HEK293 (cell line): ENCODE measurements around the gene RAB7B.
"Not testable (repeated sequence)": the region's sequence is repeated elsewhere in the genome, so short reads cannot be mapped to it uniquely, and the experiment has no call there.

Source experiments
- CTCF ChIA-PET: fragments of 350-600 bp; formaldehyde crosslinking; extraction: SDS; loops from one replicate; lab custom pipeline; 2021; ENCODE audit warnings: antibody characterized with exemption; lab: Yijun Ruan, JAX
- POLR2A ChIA-PET: fragments of 300-600 bp; formaldehyde crosslinking; extraction: SDS; loops from one replicate; lab custom pipeline; 2020; ENCODE audit warnings: antibody characterized with exemption, inconsistent platforms; lab: Yijun Ruan, JAX
- H3K27ac ChIP-seq: fragments of 200-500 bp; sonication (Bioruptor generic); 2 replicates; pipeline ENCODE4 v1.5.1; 2014; ENCODE audit warnings: low read depth, low read length, control low read depth, inconsistent platforms; ENCODE audit errors: extremely low read depth
- H3K36me3 ChIP-seq, 2 experiments: fragments of 200-500 bp in 1 of 2; sonication (Bioruptor generic) in 1 of 2; 1 replicate in 1 of 2; 2 replicates in 1 of 2; pipeline ENCODE4 v1.5.1; 2014 to 2017; ENCODE audit warnings: inconsistent platforms in 2 of 2, low read length in 2 of 2; ENCODE audit not compliant: control insufficient read depth in 2 of 2, insufficient read depth in 1 of 2
- H3K4me1 ChIP-seq: fragments of 200-500 bp; sonication (Bioruptor generic); 2 replicates; pipeline ENCODE4 v1.5.1; 2014; ENCODE audit warnings: mild to moderate bottlenecking, low read length, inconsistent platforms; ENCODE audit not compliant: control insufficient read depth, insufficient read depth
- H3K4me3 ChIP-seq: 2 replicates; pipeline ENCODE4 v1.5.1; 2011; ENCODE audit warnings: low read depth, mild to moderate bottlenecking, control low read depth, low read length, moderate library complexity
- H3K9me3 ChIP-seq: fragments of 200-500 bp; sonication (Bioruptor generic); 2 replicates; pipeline ENCODE4 v1.5.1; 2014; ENCODE audit warnings: low read depth, low read length, inconsistent platforms; ENCODE audit not compliant: control insufficient read depth, insufficient read depth
- EGR2 ChIP-seq: fragments of 450-650 bp; formaldehyde crosslinking; IDR thresholded peaks from 2 replicates; pipeline ENCODE4 v1.5.1; 2016; ENCODE audit warnings: low read depth, missing biosample characterization, missing genetic modification characterization
- OSR2 ChIP-seq: fragments of 450-650 bp; formaldehyde crosslinking; IDR thresholded peaks from 2 replicates; pipeline ENCODE4 v1.5.1; 2016; ENCODE audit warnings: missing biosample characterization, missing genetic modification characterization
- PRDM1 ChIP-seq: fragments of 450-650 bp; formaldehyde crosslinking; IDR thresholded peaks from 2 replicates; pipeline ENCODE4; 2016; ENCODE audit warnings: missing biosample characterization, missing genetic modification characterization
- ZEB2 ChIP-seq: fragments of 450-650 bp; formaldehyde crosslinking; IDR thresholded peaks from 2 replicates; pipeline ENCODE4 v1.5.1; 2016; ENCODE audit warnings: missing biosample characterization, missing genetic modification characterization
- ZFHX2 ChIP-seq: fragments of 450-650 bp; formaldehyde crosslinking; conservative IDR thresholded peaks from 2 replicates; pipeline ENCODE4 v1.5.1; 2016; ENCODE audit warnings: missing biosample characterization, missing genetic modification characterization
- ZNF114 ChIP-seq: fragments of 450-650 bp; formaldehyde crosslinking; IDR thresholded peaks from 2 replicates; pipeline ENCODE4 v1.5.0; 2017; ENCODE audit warnings: missing biosample characterization, missing genetic modification characterization
- ZNF335 ChIP-seq: fragments of 450-650 bp; formaldehyde crosslinking; conservative IDR thresholded peaks from 2 replicates; pipeline ENCODE4 v1.5.1; 2016; ENCODE audit warnings: missing biosample characterization, missing genetic modification characterization
- ZNF600 ChIP-seq: fragments of 450-650 bp; formaldehyde crosslinking; IDR thresholded peaks from 2 replicates; pipeline ENCODE4 v1.5.1; 2016; ENCODE audit warnings: missing biosample characterization, missing genetic modification characterization
- TF ChIP-seq, protein P1 (sequence below): fragments of 450-650 bp; formaldehyde crosslinking; IDR thresholded peaks from 2 replicates; pipeline ENCODE4 v1.5.1; 2016; ENCODE audit warnings: missing biosample characterization, missing genetic modification characterization
- TF ChIP-seq, protein P2 (sequence below): fragments of 450-650 bp; formaldehyde crosslinking; IDR thresholded peaks from 2 replicates; pipeline ENCODE4 v1.5.1; 2017; ENCODE audit warnings: missing biosample characterization, missing genetic modification characterization
- TF ChIP-seq, protein P3 (sequence below): fragments of 450-650 bp; formaldehyde crosslinking; IDR thresholded peaks from 2 replicates; pipeline ENCODE4 v1.5.1; 2016; ENCODE audit warnings: missing biosample characterization, missing genetic modification characterization
- TF ChIP-seq, protein P4 (sequence below): fragments of 450-650 bp; formaldehyde crosslinking; optimal IDR thresholded peaks from 2 replicates; pipeline ENCODE3; 2016; ENCODE audit warnings: missing biosample characterization, mild to moderate bottlenecking, missing genetic modification characterization
- TF ChIP-seq, protein P5 (sequence below): fragments of 450-650 bp; formaldehyde crosslinking; IDR thresholded peaks from 2 replicates; pipeline ENCODE4 v1.5.1; 2016; ENCODE audit warnings: missing biosample characterization, missing genetic modification characterization

Gene RAB7B, protein sequence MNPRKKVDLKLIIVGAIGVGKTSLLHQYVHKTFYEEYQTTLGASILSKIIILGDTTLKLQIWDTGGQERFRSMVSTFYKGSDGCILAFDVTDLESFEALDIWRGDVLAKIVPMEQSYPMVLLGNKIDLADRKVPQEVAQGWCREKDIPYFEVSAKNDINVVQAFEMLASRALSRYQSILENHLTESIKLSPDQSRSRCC

DNA sequence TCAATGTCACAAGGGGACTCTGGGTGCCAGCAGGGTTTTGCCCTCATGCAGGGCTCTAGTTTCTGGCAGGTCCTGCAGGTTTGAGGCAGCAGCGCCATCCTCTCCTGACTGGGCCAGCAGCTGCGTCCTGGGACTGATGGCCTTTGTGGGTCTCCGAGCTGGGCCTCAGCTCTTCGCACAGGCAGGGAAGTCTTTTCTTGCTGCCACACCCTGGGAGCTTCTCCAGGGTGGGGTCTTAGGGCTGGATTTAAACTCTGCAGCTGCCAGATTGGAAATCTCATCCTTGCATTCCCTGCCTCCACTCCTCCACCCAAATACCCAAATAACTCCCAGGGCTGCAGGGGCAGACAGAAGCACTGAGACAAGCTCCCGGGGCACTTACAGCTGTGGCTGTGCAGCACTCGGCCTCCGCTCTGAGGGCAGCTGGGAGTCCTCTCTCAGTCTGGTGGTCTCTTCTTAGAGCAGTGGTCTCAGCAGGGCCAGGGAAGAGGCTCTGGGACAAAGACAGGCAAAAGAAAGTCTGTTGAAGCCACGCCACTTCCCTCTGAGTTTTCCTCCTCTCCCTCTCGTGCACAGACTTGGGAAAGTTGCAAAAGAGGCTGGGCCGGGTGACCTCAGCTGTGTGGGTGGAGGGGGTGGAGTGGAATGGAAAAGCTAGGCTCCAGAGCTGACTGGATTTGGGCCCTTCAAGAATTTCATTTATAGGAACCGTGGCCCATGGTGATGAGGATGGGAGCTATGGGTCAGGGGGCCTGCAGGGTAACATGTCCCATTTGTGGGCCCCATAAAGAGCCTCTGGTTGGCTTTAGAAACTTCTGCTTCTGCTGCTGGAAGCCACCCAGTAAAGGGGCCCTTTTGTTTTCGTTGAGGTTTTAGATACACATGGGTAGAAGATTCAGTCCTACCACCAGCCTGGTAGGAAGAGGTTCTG lies at the start of gene RAB7B:
Gene RAB7B, minus strand, starts transcription at position 525 of the 931 bp plus-strand sequence. CDS start 9,260 bp downstream, outside the sequence.
- POLR2A ChIA-PET, result no interaction called here
- no peaks in the 10 kb centered on the region for H3K36me3 ChIP-seq
- CTCF ChIA-PET, result interaction anchor here (0.7 to 1.3 kb wide), 4 partner anchors 18 to 104 kb away, joined by 3 to 6 read pairs (median 3); no protein-coding TSS in a partner anchor
- H3K4me3 ChIP-seq, result no peak within 1 kb of the TSS
- TF ChIP-seq ZNF335 (tag by site-specific recombination) (peak; percentile 46; the same call in 1 of the 2 replicates), ZNF600 (tag by site-specific recombination) (peak; percentile 24; the same call in 1 of the 2 replicates), PRDM1 (tag by site-specific recombination) (peak; percentile 78), ZFHX2 (tag by site-specific recombination) (peak; percentile 68), EGR2 (tag by site-specific recombination) (peak; percentile 62), ZNF114 (no peak), OSR2 (0 out of 2 replicates have a peak, but pooled peaks have one; percentile 4), ZEB2 (tag by site-specific recombination) (no peak)
- TF ChIP-seq, protein P1, sequence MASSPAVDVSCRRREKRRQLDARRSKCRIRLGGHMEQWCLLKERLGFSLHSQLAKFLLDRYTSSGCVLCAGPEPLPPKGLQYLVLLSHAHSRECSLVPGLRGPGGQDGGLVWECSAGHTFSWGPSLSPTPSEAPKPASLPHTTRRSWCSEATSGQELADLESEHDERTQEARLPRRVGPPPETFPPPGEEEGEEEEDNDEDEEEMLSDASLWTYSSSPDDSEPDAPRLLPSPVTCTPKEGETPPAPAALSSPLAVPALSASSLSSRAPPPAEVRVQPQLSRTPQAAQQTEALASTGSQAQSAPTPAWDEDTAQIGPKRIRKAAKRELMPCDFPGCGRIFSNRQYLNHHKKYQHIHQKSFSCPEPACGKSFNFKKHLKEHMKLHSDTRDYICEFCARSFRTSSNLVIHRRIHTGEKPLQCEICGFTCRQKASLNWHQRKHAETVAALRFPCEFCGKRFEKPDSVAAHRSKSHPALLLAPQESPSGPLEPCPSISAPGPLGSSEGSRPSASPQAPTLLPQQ (tag by site-specific recombination), result peak; percentile 73
- TF ChIP-seq, protein P2, sequence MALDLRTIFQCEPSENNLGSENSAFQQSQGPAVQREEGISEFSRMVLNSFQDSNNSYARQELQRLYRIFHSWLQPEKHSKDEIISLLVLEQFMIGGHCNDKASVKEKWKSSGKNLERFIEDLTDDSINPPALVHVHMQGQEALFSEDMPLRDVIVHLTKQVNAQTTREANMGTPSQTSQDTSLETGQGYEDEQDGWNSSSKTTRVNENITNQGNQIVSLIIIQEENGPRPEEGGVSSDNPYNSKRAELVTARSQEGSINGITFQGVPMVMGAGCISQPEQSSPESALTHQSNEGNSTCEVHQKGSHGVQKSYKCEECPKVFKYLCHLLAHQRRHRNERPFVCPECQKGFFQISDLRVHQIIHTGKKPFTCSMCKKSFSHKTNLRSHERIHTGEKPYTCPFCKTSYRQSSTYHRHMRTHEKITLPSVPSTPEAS (tag by site-specific recombination), result no peak
- TF ChIP-seq, protein P3, sequence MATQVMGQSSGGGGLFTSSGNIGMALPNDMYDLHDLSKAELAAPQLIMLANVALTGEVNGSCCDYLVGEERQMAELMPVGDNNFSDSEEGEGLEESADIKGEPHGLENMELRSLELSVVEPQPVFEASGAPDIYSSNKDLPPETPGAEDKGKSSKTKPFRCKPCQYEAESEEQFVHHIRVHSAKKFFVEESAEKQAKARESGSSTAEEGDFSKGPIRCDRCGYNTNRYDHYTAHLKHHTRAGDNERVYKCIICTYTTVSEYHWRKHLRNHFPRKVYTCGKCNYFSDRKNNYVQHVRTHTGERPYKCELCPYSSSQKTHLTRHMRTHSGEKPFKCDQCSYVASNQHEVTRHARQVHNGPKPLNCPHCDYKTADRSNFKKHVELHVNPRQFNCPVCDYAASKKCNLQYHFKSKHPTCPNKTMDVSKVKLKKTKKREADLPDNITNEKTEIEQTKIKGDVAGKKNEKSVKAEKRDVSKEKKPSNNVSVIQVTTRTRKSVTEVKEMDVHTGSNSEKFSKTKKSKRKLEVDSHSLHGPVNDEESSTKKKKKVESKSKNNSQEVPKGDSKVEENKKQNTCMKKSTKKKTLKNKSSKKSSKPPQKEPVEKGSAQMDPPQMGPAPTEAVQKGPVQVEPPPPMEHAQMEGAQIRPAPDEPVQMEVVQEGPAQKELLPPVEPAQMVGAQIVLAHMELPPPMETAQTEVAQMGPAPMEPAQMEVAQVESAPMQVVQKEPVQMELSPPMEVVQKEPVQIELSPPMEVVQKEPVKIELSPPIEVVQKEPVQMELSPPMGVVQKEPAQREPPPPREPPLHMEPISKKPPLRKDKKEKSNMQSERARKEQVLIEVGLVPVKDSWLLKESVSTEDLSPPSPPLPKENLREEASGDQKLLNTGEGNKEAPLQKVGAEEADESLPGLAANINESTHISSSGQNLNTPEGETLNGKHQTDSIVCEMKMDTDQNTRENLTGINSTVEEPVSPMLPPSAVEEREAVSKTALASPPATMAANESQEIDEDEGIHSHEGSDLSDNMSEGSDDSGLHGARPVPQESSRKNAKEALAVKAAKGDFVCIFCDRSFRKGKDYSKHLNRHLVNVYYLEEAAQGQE, result no peak
- TF ChIP-seq, protein P4, sequence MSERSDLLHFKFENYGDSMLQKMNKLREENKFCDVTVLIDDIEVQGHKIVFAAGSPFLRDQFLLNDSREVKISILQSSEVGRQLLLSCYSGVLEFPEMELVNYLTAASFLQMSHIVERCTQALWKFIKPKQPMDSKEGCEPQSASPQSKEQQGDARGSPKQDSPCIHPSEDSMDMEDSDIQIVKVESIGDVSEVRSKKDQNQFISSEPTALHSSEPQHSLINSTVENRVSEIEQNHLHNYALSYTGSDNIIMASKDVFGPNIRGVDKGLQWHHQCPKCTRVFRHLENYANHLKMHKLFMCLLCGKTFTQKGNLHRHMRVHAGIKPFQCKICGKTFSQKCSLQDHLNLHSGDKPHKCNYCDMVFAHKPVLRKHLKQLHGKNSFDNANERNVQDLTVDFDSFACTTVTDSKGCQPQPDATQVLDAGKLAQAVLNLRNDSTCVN (tag by site-specific recombination), result no peak
- TF ChIP-seq, protein P5, sequence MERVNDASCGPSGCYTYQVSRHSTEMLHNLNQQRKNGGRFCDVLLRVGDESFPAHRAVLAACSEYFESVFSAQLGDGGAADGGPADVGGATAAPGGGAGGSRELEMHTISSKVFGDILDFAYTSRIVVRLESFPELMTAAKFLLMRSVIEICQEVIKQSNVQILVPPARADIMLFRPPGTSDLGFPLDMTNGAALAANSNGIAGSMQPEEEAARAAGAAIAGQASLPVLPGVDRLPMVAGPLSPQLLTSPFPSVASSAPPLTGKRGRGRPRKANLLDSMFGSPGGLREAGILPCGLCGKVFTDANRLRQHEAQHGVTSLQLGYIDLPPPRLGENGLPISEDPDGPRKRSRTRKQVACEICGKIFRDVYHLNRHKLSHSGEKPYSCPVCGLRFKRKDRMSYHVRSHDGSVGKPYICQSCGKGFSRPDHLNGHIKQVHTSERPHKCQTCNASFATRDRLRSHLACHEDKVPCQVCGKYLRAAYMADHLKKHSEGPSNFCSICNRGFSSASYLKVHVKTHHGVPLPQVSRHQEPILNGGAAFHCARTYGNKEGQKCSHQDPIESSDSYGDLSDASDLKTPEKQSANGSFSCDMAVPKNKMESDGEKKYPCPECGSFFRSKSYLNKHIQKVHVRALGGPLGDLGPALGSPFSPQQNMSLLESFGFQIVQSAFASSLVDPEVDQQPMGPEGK (tag by site-specific recombination), result 0 out of 2 replicates have a peak, but pooled peaks have one; percentile 29
- no peaks in the 10 kb centered on the region for H3K9me3 ChIP-seq
- H3K27ac ChIP-seq, result no peak within 1 kb of the TSS
- no peaks in the 10 kb centered on the region for H3K4me1 ChIP-seq

DNA sequence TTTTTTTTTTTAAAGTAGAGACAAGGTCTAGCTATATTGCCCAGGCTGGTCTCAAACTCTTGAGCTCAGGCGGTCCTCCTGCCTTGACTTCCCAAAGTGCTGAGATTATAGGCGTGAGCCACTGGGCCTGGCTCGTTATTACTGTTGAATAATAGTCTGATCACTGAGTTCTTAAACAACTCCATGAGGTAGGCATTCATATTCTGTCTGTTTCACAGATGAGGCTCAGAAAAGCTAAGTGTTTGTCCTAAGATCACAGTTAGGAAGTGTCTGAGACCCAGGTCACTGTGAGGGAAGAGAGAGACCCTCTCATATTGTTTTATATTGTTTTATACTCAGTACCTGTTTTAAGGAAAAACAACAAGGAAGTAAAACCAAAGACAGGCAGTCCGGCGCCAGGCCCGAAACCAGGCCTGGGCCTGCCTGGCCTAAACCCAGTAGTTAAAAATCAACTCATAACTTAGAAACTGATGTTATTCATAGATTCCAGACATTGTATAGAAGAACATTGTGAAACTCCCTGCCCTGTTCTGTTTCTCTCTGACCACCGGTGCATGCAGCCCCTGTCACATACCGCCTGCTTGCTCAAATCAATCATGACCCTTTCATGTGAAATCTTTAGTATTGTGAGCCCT lies 49.2 kb upstream of the RAB7B start:
- H3K4me3 ChIP-seq, H3K9me3 ChIP-seq, H3K36me3 ChIP-seq, H3K27ac ChIP-seq, POLR2A ChIA-PET, H3K4me1 ChIP-seq: not testable (repeated sequence)
- CTCF ChIA-PET, result interaction anchor here (0.7 to 1.1 kb wide), 2 partner anchors 23 to 466 kb away, joined by 3 read pairs; no protein-coding TSS in a partner anchor
